HG03520 (cell line): ENCODE measurements around the gene BRK1.
"Not testable (repeated sequence)": the region's sequence is repeated elsewhere in the genome, so short reads cannot be mapped to it uniquely, and the experiment has no call there.

Experiments used
- ATAC-seq: cut with Tn5 transposase; IDR thresholded peaks from one replicate; pipeline ENCODE4 v1.9.1; 2021; ENCODE audit warnings: mild to moderate bottlenecking, moderate library complexity; ENCODE audit not compliant: unreplicated experiment

The BRK1 gene

GRCh38 chr3:10142707-10143560 is 27.5 kb downstream of the BRK1 start:
- ATAC-seq: no peak

GRCh38 chr3:10145685-10146084 is 30.2 kb downstream of the BRK1 start:
- ATAC-seq: no peak

GRCh38 chr3:10149226-10149625 is 33.8 kb downstream of the BRK1 start:
- ATAC-seq: no peak

GRCh38 chr3:10150987-10151386 is 35.5 kb downstream of the BRK1 start:
- no peak for ATAC-seq

GRCh38 chr3:10154335-10155122 is 39.1 kb downstream of the BRK1 start:
- no peak for ATAC-seq

- ATAC-seq: no peak
Measured at GRCh38 chr3:10155123-10155472, 39.6 kb downstream of the BRK1 start.

GRCh38 chr3:10155658-10156057 is 40.2 kb downstream of the BRK1 start:
- ATAC-seq: no peak

GRCh38 chr3:10157031-10157430 is 41.6 kb downstream of the BRK1 start:
- no peak for ATAC-seq

- ATAC-seq: not testable (repeated sequence)
Measured at GRCh38 chr3:10158555-10158954, 43.1 kb downstream of the BRK1 start.

- no peak for ATAC-seq
Measured at GRCh38 chr3:10160346-10160745, 44.9 kb downstream of the BRK1 start.

- no peak for ATAC-seq
Measured at GRCh38 chr3:10160925-10161324, 45.5 kb downstream of the BRK1 start.

GRCh38 chr3:10162185-10162584 is 46.7 kb downstream of the BRK1 start:
- no peak for ATAC-seq

GRCh38 chr3:10164201-10164545 is 48.7 kb downstream of the BRK1 start:
- ATAC-seq: not testable (repeated sequence)

GRCh38 chr3:10164546-10165393 is 49.3 kb downstream of the BRK1 start, which contains the start of gene IRAK2:
Gene IRAK2, plus strand, starts transcription at chr3:10164919. Its CDS starts 36 bp downstream, at chr3:10164955.
- peak; percentile 76 for ATAC-seq

GRCh38 chr3:10166213-10166604 is 50.7 kb downstream of the BRK1 start:
- no peak for ATAC-seq

GRCh38 chr3:10169000-10169496 is 53.6 kb downstream of the BRK1 start:
- no peak for ATAC-seq

- ATAC-seq: no peak
Measured at GRCh38 chr3:10170915-10171478, 55.5 kb downstream of the BRK1 start.

GRCh38 chr3:10173095-10173925 is 57.8 kb downstream of the BRK1 start:
- ATAC-seq: no peak

GRCh38 chr3:10173926-10174435 is 58.5 kb downstream of the BRK1 start:
- no peak for ATAC-seq

GRCh38 chr3:10175334-10175733 is 59.9 kb downstream of the BRK1 start:
- ATAC-seq: not testable (repeated sequence)
